ENCODE measurements around the gene ANKRD13B. TPM values are rescaled to one million over a fixed set of nuclear protein-coding genes. Genes with fewer than 3 reads are reported as not detected.

The ANKRD13B gene
- total RNA-seq, 2 donors from 2014 or later: 2.7 to 30.0 TPM

DNA sequence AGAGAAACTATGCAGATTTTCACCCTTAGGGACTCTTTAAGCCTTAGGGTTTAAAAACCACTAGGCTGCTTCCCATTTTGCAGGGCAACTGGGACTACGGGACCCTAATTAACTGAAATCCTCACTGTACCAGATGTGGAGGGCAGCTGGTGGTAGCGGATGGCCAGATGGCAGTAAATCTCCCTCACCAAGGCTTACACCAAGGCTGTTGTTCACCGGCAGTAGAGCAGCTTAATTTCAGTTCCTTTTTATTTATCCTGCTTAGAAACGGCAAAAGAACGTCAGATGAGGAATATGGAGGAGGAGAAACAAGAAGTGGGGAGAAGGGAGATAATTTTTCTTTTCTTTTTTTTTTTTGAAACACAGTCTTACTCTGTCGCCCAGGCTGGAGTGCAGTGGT is 32.6 kb upstream of the ANKRD13B start:
- TF ChIP-seq POLR2A (IDR thresholded peaks at IDR 0.05) (no peak), CTCF (IDR thresholded peaks at IDR 0.05) (no peak), POLR2AphosphoS5 (IDR thresholded peaks at IDR 0.05) (no peak)
- H3K36me3 ChIP-seq: no peaks in the 10 kb centered on the region

DNA sequence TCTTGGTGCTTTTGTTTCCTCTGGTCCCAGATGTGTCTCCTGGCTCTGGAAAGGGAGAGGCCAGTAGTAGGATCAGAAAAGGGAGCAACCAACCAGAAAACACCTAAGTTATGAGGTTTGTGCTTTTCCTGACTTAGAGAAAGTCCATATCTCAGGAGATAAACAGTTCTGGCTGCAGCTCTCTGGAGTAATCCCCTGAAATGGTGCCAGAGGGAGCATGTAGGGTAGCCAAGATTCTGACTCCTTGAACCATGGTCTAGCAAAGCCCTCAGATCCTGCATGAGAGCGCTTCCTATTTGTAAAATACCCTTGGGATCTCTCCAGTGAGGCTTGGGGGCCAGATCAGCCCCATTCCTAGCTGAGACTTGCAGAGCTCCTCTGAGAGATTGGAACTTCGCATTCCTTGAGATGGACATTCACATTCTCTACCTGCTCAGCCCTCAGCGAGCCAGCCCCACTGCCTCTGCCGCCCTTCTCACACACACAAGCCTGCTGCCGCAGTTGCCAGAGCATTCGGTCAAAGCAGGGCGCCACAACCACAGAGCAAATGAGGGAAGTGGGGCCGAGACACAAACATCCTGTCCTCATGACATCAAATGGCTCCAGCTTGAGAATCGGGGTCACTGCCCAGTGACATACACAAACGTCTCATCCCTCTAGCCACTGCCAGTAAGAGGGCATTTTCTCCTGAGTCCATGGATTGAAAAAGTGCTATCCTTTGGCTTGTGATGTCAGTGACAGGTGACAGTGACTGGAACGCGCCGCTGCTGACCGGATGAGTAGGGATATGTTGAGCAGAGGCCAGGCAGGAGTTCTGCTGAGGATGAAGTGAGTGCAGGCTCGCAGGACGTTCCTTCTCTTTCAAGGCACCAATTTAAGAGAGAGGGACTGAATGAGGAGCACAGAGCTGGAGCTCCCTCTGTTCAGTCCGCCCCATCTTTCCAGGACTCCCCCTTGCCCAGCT is 31.1 kb upstream of the ANKRD13B start:
- H3K4me3 ChIP-seq: no peak overlapping the region
- 90% methylated on average over 17 of the region's 17 CpGs for WGBS
- H3K36me3 ChIP-seq: no peaks in the 10 kb centered on the region
- no peaks in the 10 kb centered on the region for H3K27me3 ChIP-seq (replicated peaks; ENCODE audit: insufficient read depth)
- no peak for TF ChIP-seq CTCF (IDR thresholded peaks at IDR 0.05)
- TF ChIP-seq POLR2A (IDR thresholded peaks at IDR 0.05): no peak
- no peak for TF ChIP-seq POLR2AphosphoS5 (IDR thresholded peaks at IDR 0.05)
- DNase-seq (ENCODE audit: low spot score): peak; percentile 9
- H3K27ac ChIP-seq: no peak overlapping the region
- H3K4me1 ChIP-seq (replicated peaks): no peaks in the 10 kb centered on the region
- H3K9me3 ChIP-seq: no peaks in the 10 kb centered on the region
- intact Hi-C loops (cut with DNase I): no loop called here

More for the DNA sequence above, 32.6 kb upstream of the ANKRD13B start:
- Histone ChIP-seq H3K4me1 (replicated peaks) (no peaks in the 10 kb centered on the region), H3K27ac (no peak overlapping the region), H3K27me3 (replicated peaks; ENCODE audit: insufficient read depth) (no peaks in the 10 kb centered on the region), H3K9me3 (no peaks in the 10 kb centered on the region), H3K4me3 (no peak overlapping the region)
- WGBS: 82% methylated on average over 6 of the region's 6 CpGs
- intact Hi-C loops (cut with DNase I): no loop called here
- DNase-seq (ENCODE audit: low spot score): no peak

- DNase-seq (ENCODE audit: low spot score): no peak
- intact Hi-C loops (cut with DNase I): no loop called here
- 89% methylated on average over 18 of the region's 18 CpGs for WGBS
These were observed 30.3 kb upstream of the ANKRD13B start for GRCh38 chr17:29562615-29563014.

GRCh38 chr17:29563816-29564215 is 29.1 kb upstream of the ANKRD13B start:
- no peak overlapping the region for H3K27ac ChIP-seq
- TF ChIP-seq POLR2A (IDR thresholded peaks at IDR 0.05): no peak
- no peak for TF ChIP-seq POLR2AphosphoS5 (IDR thresholded peaks at IDR 0.05)
- TF ChIP-seq CTCF (IDR thresholded peaks at IDR 0.05): no peak
- H3K27me3 ChIP-seq (replicated peaks; ENCODE audit: insufficient read depth): no peaks in the 10 kb centered on the region
- 96% methylated on average over 3 of the region's 3 CpGs for WGBS
- no peak for DNase-seq (ENCODE audit: low spot score)
- intact Hi-C loops (cut with DNase I): no loop called here
- H3K36me3 ChIP-seq: no peaks in the 10 kb centered on the region
- H3K4me1 ChIP-seq (replicated peaks): no peaks in the 10 kb centered on the region
- H3K4me3 ChIP-seq: no peak overlapping the region
- no peaks in the 10 kb centered on the region for H3K9me3 ChIP-seq

More at GRCh38 chr17:29562615-29563014, 30.3 kb upstream of the ANKRD13B start:
- no peaks in the 10 kb centered on the region for H3K9me3 ChIP-seq
- H3K4me3 ChIP-seq: no peak overlapping the region
- H3K4me1 ChIP-seq (replicated peaks): no peaks in the 10 kb centered on the region
- H3K36me3 ChIP-seq: no peaks in the 10 kb centered on the region
- no peaks in the 10 kb centered on the region for H3K27me3 ChIP-seq (replicated peaks; ENCODE audit: insufficient read depth)
- TF ChIP-seq POLR2A (IDR thresholded peaks at IDR 0.05) (no peak), POLR2AphosphoS5 (IDR thresholded peaks at IDR 0.05) (no peak), CTCF (IDR thresholded peaks at IDR 0.05) (no peak)
- H3K27ac ChIP-seq: no peak overlapping the region
